GM18508 (cell line): ENCODE measurements around the gene TXNDC9.
"Not testable (repeated sequence)": the region's sequence is repeated elsewhere in the genome, so short reads cannot be mapped to it uniquely, and the experiment has no call there.

Experiments
- ATAC-seq: cut with Tn5 transposase; IDR thresholded peaks from one replicate; pipeline ENCODE4 v1.9.1; 2021; ENCODE audit warnings: moderate number of reproducible peaks; ENCODE audit not compliant: insufficient read depth, unreplicated experiment

The TXNDC9 gene

GRCh38 chr2:99335911-99336803 is at the start of gene TXNDC9:
TSS of gene TXNDC9 (minus strand) at chr2:99336333. CDS start at chr2:99333210, 3,123 bp downstream.
- ATAC-seq, result peak; percentile 59

- ATAC-seq, result no peak
Observed at GRCh38 chr2:99382143-99382542, 46.0 kb upstream of the TXNDC9 start.

- ATAC-seq, result no peak
Observed at GRCh38 chr2:99380376-99381010, 44.4 kb upstream of the TXNDC9 start.

- ATAC-seq, result no peak
Observed at GRCh38 chr2:99377879-99378278, 41.7 kb upstream of the TXNDC9 start.

GRCh38 chr2:99376254-99376864 is 40.2 kb upstream of the TXNDC9 start:
- no peak for ATAC-seq

GRCh38 chr2:99374747-99375146 is 38.6 kb upstream of the TXNDC9 start:
- ATAC-seq, result no peak

- no peak for ATAC-seq
Observed at GRCh38 chr2:99373144-99373543, 37.0 kb upstream of the TXNDC9 start.

GRCh38 chr2:99368854-99369253 is 32.7 kb upstream of the TXNDC9 start:
- ATAC-seq, result not testable (repeated sequence)

GRCh38 chr2:99365661-99366060 is 29.5 kb upstream of the TXNDC9 start:
- no peak for ATAC-seq

GRCh38 chr2:99356853-99357252 is 20.7 kb upstream of the TXNDC9 start:
- no peak for ATAC-seq

GRCh38 chr2:99354825-99355224 is 18.7 kb upstream of the TXNDC9 start:
- not testable (repeated sequence) for ATAC-seq

GRCh38 chr2:99354070-99354469 is 17.9 kb upstream of the TXNDC9 start:
- no peak for ATAC-seq

GRCh38 chr2:99350194-99350593 is 14.1 kb upstream of the TXNDC9 start:
- no peak for ATAC-seq

- no peak for ATAC-seq
Observed at GRCh38 chr2:99348173-99348572, 12.0 kb upstream of the TXNDC9 start.

GRCh38 chr2:99346218-99346617 is 10.1 kb upstream of the TXNDC9 start:
- ATAC-seq, result no peak

GRCh38 chr2:99345446-99345845 is 9.3 kb upstream of the TXNDC9 start:
- ATAC-seq, result not testable (repeated sequence)

- ATAC-seq, result no peak
Observed at GRCh38 chr2:99342536-99342935, 6.4 kb upstream of the TXNDC9 start.

GRCh38 chr2:99340669-99341236 is 4.6 kb upstream of the TXNDC9 start:
- no peak for ATAC-seq

- ATAC-seq, result no peak
Observed at GRCh38 chr2:99338029-99338585, 2.0 kb upstream of the TXNDC9 start.
